ENCODE results near the gene RPH3AL. TPM values are rescaled to one million over a fixed set of nuclear protein-coding genes. Genes with fewer than 3 reads are reported as not detected.
"Not testable (repeated sequence)": the region's sequence is repeated elsewhere in the genome, so short reads cannot be mapped to it uniquely, and the experiment has no call there.

Gene RPH3AL
- total RNA-seq, 4 donors from 2014 or later: 24.3 to 90.5 (median 47.2) TPM

DNA sequence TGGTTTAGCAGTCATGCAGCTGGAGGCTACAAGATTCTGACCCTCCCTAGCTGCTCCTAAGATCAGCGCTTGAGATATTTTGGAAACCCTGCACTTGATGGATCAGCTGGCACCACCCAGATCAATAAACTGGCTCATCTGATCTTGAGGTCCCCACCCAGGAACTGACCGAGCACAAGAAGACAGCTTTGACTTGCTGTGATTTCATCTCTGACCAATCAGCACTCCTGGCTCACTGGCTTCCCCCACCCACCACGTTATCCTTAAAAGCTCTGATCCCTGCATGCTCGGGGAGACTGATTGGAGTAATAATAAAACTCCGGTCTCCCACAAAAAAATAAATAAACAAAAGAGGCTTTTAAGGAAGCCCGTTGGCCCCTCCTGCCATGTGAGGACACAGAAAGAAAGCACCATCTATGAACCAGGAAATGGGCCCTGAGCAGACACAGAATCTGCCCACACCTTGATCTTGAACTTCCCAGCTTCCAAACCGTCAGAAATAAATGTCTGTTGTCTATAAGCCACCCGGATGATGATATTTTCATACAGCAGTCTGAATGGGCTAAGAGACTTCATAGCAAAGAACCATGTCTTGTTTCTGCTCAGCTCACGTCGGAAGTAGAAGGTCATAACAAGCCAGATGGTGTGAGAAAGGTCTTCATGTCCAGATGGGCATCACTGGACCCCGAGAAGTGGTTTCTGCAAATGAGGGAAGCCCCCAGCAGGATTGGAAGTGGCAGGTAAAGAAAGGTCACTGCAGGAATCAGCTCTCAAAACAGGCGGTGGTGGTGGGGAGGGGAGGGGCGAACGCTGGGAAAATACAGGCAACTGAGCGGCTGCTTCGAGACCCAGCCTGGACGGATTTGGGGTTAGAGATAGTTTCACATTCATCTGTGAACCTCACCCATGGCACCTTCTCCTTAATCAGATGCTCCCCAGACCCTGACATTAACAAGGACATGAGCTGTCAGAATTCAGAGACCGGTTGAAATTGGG, 19.8 kb upstream of the RPH3AL start:
- Histone ChIP-seq H3K27ac (peak overlapping the region in 2 of 4 donors; percentile 21 to 32), H3K4me1 (peaks cover 0 to 16% (median 4%) of the 10 kb centered on the region in 4 donors), H3K9me3 (no peaks in the 10 kb centered on the region), H3K36me3 (no peaks in the 10 kb centered on the region), H3K27me3 (no peaks in the 10 kb centered on the region), H3K4me3 (no peak overlapping the region)
- DNase-seq: no peak
- intact Hi-C loops (cut with DNase I; ENCODE audit: low total_unique reads) (no loop called here), in situ Hi-C loops (cut with MboI; ENCODE audit: low pct_ligation_motif_present in 1 of 4, low pct_unique_long_range_greater_than_20kb in 1 of 4, low sequenced_read_pairs in 3 of 4) (no loop called here)
- 18 to 61% methylated on average over 5 to 18 of the region's 18 CpGs for WGBS, 2 donors (ENCODE audit: low coverage in 1 of 2)
- TF ChIP-seq, protein P1, sequence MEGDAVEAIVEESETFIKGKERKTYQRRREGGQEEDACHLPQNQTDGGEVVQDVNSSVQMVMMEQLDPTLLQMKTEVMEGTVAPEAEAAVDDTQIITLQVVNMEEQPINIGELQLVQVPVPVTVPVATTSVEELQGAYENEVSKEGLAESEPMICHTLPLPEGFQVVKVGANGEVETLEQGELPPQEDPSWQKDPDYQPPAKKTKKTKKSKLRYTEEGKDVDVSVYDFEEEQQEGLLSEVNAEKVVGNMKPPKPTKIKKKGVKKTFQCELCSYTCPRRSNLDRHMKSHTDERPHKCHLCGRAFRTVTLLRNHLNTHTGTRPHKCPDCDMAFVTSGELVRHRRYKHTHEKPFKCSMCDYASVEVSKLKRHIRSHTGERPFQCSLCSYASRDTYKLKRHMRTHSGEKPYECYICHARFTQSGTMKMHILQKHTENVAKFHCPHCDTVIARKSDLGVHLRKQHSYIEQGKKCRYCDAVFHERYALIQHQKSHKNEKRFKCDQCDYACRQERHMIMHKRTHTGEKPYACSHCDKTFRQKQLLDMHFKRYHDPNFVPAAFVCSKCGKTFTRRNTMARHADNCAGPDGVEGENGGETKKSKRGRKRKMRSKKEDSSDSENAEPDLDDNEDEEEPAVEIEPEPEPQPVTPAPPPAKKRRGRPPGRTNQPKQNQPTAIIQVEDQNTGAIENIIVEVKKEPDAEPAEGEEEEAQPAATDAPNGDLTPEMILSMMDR (IDR thresholded peaks at IDR 0.05): no peak
- no peak for TF ChIP-seq POLR2A (IDR thresholded peaks at IDR 0.05)
- TF ChIP-seq POLR2AphosphoS5 (IDR thresholded peaks at IDR 0.05): no peak
- TF ChIP-seq EP300 (IDR thresholded peaks at IDR 0.05; ENCODE audit: low read depth): no peak

GRCh38 chr17:371583-371982, 19.0 kb upstream of the RPH3AL start:
- Histone ChIP-seq H3K4me3 (no peak overlapping the region), H3K27me3 (no peaks in the 10 kb centered on the region), H3K9me3 (no peaks in the 10 kb centered on the region), H3K27ac (no peak overlapping the region), H3K36me3 (no peaks in the 10 kb centered on the region), H3K4me1 (peaks cover 0 to 9% (median 4%) of the 10 kb centered on the region in 4 donors)
- intact Hi-C loops (cut with DNase I; ENCODE audit: low total_unique reads): no loop called here
- DNase-seq: no peak
- 85% methylated on average over 13 of the region's 13 CpGs; no CpG with 5 or more reads in 1 of the 2 donors for WGBS, 2 donors (ENCODE audit: low coverage in 1 of 2)
- no peak for TF ChIP-seq EP300 (IDR thresholded peaks at IDR 0.05; ENCODE audit: low read depth)
- TF ChIP-seq, protein P1 (IDR thresholded peaks at IDR 0.05): no peak
- no peak for TF ChIP-seq POLR2AphosphoS5 (IDR thresholded peaks at IDR 0.05)
- no peak for TF ChIP-seq POLR2A (IDR thresholded peaks at IDR 0.05)
- in situ Hi-C loops (cut with MboI; ENCODE audit: low pct_ligation_motif_present in 1 of 4, low pct_unique_long_range_greater_than_20kb in 1 of 4, low sequenced_read_pairs in 3 of 4): no loop called here

GRCh38 chr17:367656-368055, 15.0 kb upstream of the RPH3AL start:
- H3K4me1 ChIP-seq; DNase-seq; in situ Hi-C loops (cut with MboI; ENCODE audit: low pct_ligation_motif_present in 1 of 4, low pct_unique_long_range_greater_than_20kb in 1 of 4, low sequenced_read_pairs in 3 of 4); H3K27me3 ChIP-seq; H3K9me3 ChIP-seq; H3K27ac ChIP-seq; intact Hi-C loops (cut with DNase I; ENCODE audit: low total_unique reads); H3K4me3 ChIP-seq; H3K36me3 ChIP-seq: not testable (repeated sequence)
- 88 to 97% methylated on average over 7 to 17 of the region's 17 CpGs for WGBS, 2 donors (ENCODE audit: low coverage in 1 of 2)

DNA sequence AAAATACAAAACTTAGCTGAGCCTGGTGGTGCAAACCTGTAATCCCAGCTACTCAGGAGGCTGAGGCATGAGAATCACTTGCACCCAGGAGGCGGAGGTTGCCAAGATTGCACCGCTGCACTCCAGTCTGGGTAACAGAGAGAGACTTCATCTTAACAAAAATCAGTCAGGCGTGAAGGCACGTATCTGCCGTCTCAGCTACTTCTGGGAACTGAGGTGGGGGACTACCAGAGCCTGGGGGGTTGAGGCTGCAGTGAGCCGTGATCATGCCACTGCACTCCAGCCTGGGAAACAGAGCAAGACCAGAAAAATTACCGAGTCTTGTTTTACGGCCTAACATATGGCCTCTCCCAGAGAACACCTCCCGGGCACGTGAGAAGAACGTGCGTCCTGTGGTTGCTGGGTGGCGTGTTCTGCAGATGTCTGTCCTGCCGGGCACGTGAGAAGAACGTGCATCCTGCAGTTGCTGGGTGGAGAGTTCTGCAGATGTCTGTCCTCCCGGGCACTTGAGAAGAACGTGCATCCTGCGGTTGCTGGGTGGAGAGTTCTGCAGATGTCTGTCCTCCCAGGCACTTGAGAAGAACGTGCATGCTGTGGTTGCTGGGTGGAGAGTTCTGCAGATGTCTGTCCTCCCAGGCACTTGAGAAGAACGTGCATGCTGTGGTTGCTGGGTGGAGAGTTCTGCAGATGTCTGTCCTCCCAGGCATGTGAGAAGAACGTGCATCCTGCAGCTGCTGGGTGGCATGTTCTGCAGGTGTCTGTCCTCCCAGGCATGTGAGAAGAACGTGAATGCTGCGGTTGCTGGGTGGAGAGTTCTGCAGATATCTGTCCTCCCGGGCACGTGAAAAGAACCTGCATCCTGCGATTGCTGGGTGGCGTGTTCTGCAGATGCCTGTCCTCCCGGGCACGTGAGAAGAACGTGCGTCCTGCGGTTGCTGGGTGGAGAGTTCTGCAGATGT, 14.3 kb upstream of the RPH3AL start:
- intact Hi-C loops (cut with DNase I; ENCODE audit: low total_unique reads); H3K27ac ChIP-seq; H3K4me1 ChIP-seq: not testable (repeated sequence)

GRCh38 chr17:364766-365165, 12.2 kb upstream of the RPH3AL start:
- no peak for DNase-seq
- Histone ChIP-seq H3K27ac (no peak overlapping the region), H3K27me3 (no peaks in the 10 kb centered on the region), H3K9me3 (no peaks in the 10 kb centered on the region), H3K4me1 (no peaks in the 10 kb centered on the region), H3K4me3 (no peak overlapping the region), H3K36me3 (no peaks in the 10 kb centered on the region)
- intact Hi-C loops (cut with DNase I; ENCODE audit: low total_unique reads) (no loop called here), in situ Hi-C loops (cut with MboI; ENCODE audit: low pct_ligation_motif_present in 1 of 4, low pct_unique_long_range_greater_than_20kb in 1 of 4, low sequenced_read_pairs in 3 of 4) (no loop called here)
- 79% methylated on average over 9 of the region's 9 CpGs; no CpG with 5 or more reads in 1 of the 2 donors for WGBS, 2 donors (ENCODE audit: low coverage in 1 of 2)
- no peak for TF ChIP-seq POLR2AphosphoS5 (IDR thresholded peaks at IDR 0.05)
- no peak for TF ChIP-seq POLR2A (IDR thresholded peaks at IDR 0.05)
- TF ChIP-seq, protein P1 (IDR thresholded peaks at IDR 0.05): no peak
- no peak for TF ChIP-seq EP300 (IDR thresholded peaks at IDR 0.05; ENCODE audit: low read depth)

More for the DNA sequence above, 14.3 kb upstream of the RPH3AL start:
- H3K27me3 ChIP-seq; in situ Hi-C loops (cut with MboI; ENCODE audit: low pct_ligation_motif_present in 1 of 4, low pct_unique_long_range_greater_than_20kb in 1 of 4, low sequenced_read_pairs in 3 of 4); DNase-seq; H3K9me3 ChIP-seq; H3K4me3 ChIP-seq; H3K36me3 ChIP-seq: not testable (repeated sequence)
- 71 to 92% methylated on average over 5 to 33 of the region's 33 CpGs for WGBS, 2 donors (ENCODE audit: low coverage in 1 of 2)

Measured in transverse colon (tissue), 4 donors.